ENCODE results near the gene IFTAP.

IFTAP gene

DNA sequence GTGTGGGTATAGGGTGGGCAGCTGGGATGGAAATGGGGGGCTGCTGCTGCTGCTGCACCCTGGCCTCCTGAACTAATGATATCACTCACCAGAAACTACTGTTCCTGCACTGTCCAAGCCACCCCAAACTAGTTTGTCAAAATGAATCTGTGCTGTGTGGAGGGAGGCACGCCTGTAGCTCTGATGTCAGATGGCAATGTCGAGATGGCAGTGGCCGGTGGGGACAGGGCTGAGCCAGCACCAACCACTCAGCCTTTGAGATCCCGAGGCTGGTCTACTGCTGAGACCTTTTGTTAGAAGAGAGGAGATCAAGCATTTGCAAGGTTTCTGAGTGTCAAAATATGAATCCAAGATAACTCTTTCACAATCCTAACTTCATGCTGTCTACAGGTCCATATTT is 25.2 kb upstream of the IFTAP start:
- H3K27me3 ChIP-seq (ENCODE audit: control insufficient read depth, insufficient read depth, low read length): peaks cover 10% of the 10 kb centered on the region; the same call in 1 of the 2 replicates
- H3K9me3 ChIP-seq (ENCODE audit: control insufficient read depth, insufficient read depth, low read depth, low read length): no peaks in the 10 kb centered on the region
- no peak overlapping the region for H3K27ac ChIP-seq (ENCODE audit: low read depth, low read length)
- H3K4me1 ChIP-seq (ENCODE audit: control insufficient read depth, insufficient read depth, low read length): peaks cover 5% of the 10 kb centered on the region; the same call in 1 of the 2 replicates
- no peak overlapping the region for H3K4me3 ChIP-seq (ENCODE audit: low read depth, low read length)
- no peak overlapping the region for H3K9ac ChIP-seq (ENCODE audit: low read length)
- H3K36me3 ChIP-seq (ENCODE audit: control insufficient read depth, insufficient read depth, low read length): no peaks in the 10 kb centered on the region

GRCh38 chr11:36574486-36574885 is 19.8 kb upstream of the IFTAP start:
- Histone ChIP-seq H3K9me3 (ENCODE audit: control insufficient read depth, insufficient read depth, low read depth, low read length) (no peaks in the 10 kb centered on the region), H3K9ac (ENCODE audit: low read length) (no peak overlapping the region), H3K27ac (ENCODE audit: low read depth, low read length) (no peak overlapping the region), H3K27me3 (ENCODE audit: control insufficient read depth, insufficient read depth, low read length) (no peaks in the 10 kb centered on the region; the same call in 1 of the 2 replicates), H3K4me1 (ENCODE audit: control insufficient read depth, insufficient read depth, low read length) (no peaks in the 10 kb centered on the region), H3K4me3 (ENCODE audit: low read depth, low read length) (no peak overlapping the region), H3K36me3 (ENCODE audit: control insufficient read depth, insufficient read depth, low read length) (no peaks in the 10 kb centered on the region)

- H3K27ac ChIP-seq (ENCODE audit: low read depth, low read length): no peak overlapping the region
- no peaks in the 10 kb centered on the region for H3K36me3 ChIP-seq (ENCODE audit: control insufficient read depth, insufficient read depth, low read length)
Observed at GRCh38 chr11:36577373-36577772, 16.9 kb upstream of the IFTAP start.

DNA sequence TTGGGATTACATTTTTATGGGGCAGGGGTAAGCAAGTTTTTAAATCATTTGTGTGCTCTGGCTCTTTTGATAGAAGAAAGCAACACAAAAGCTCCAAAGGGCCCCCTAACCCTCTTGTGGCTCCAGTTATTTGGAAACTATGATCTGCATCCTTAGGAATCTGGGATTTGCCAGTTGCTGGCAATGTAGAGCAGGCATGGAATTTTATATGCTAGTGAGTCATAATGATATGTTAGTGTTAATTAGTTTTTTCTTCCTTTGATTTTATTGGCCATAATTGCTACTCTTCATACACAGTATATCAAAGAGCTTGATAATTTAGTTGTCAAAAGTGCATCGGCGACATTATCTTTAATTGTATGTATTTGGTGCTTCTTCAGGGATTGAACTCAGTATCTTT is 16.4 kb upstream of the IFTAP start:
- Histone ChIP-seq H3K27me3 (ENCODE audit: control insufficient read depth, insufficient read depth, low read length) (no peaks in the 10 kb centered on the region; the same call in 1 of the 2 replicates), H3K9me3 (ENCODE audit: control insufficient read depth, insufficient read depth, low read depth, low read length) (peaks cover 23% of the 10 kb centered on the region), H3K4me1 (ENCODE audit: control insufficient read depth, insufficient read depth, low read length) (no peaks in the 10 kb centered on the region), H3K27ac (ENCODE audit: low read depth, low read length) (no peak overlapping the region), H3K4me3 (ENCODE audit: low read depth, low read length) (no peak overlapping the region), H3K9ac (ENCODE audit: low read length) (no peak overlapping the region), H3K36me3 (ENCODE audit: control insufficient read depth, insufficient read depth, low read length) (no peaks in the 10 kb centered on the region)

More at GRCh38 chr11:36577373-36577772, 16.9 kb upstream of the IFTAP start:
- no peak overlapping the region for H3K9ac ChIP-seq (ENCODE audit: low read length)
- H3K4me1 ChIP-seq (ENCODE audit: control insufficient read depth, insufficient read depth, low read length): no peaks in the 10 kb centered on the region
- H3K9me3 ChIP-seq (ENCODE audit: control insufficient read depth, insufficient read depth, low read depth, low read length): peaks cover 21% of the 10 kb centered on the region
- no peak overlapping the region for H3K4me3 ChIP-seq (ENCODE audit: low read depth, low read length)
- H3K27me3 ChIP-seq (ENCODE audit: control insufficient read depth, insufficient read depth, low read length): no peaks in the 10 kb centered on the region; the same call in 1 of the 2 replicates

GRCh38 chr11:36578458-36578857 is 15.8 kb upstream of the IFTAP start:
- Histone ChIP-seq H3K27me3 (ENCODE audit: control insufficient read depth, insufficient read depth, low read length) (peaks cover under 1% of the 10 kb centered on the region), H3K4me1 (ENCODE audit: control insufficient read depth, insufficient read depth, low read length) (no peaks in the 10 kb centered on the region), H3K9ac (ENCODE audit: low read length) (no peak overlapping the region), H3K36me3 (ENCODE audit: control insufficient read depth, insufficient read depth, low read length) (no peaks in the 10 kb centered on the region), H3K9me3 (ENCODE audit: control insufficient read depth, insufficient read depth, low read depth, low read length) (peaks cover 23% of the 10 kb centered on the region), H3K27ac (ENCODE audit: low read depth, low read length) (no peak overlapping the region), H3K4me3 (ENCODE audit: low read depth, low read length) (no peak overlapping the region)

GRCh38 chr11:36581536-36581935 is 12.8 kb upstream of the IFTAP start:
- H3K9ac ChIP-seq (ENCODE audit: low read length): no peak overlapping the region
- peaks cover 23% of the 10 kb centered on the region for H3K9me3 ChIP-seq (ENCODE audit: control insufficient read depth, insufficient read depth, low read depth, low read length)
- no peak overlapping the region for H3K4me3 ChIP-seq (ENCODE audit: low read depth, low read length)
- peaks cover 11% of the 10 kb centered on the region for H3K27me3 ChIP-seq (ENCODE audit: control insufficient read depth, insufficient read depth, low read length)
- H3K4me1 ChIP-seq (ENCODE audit: control insufficient read depth, insufficient read depth, low read length): no peaks in the 10 kb centered on the region
- no peaks in the 10 kb centered on the region for H3K36me3 ChIP-seq (ENCODE audit: control insufficient read depth, insufficient read depth, low read length)
- no peak overlapping the region for H3K27ac ChIP-seq (ENCODE audit: low read depth, low read length)

DNA sequence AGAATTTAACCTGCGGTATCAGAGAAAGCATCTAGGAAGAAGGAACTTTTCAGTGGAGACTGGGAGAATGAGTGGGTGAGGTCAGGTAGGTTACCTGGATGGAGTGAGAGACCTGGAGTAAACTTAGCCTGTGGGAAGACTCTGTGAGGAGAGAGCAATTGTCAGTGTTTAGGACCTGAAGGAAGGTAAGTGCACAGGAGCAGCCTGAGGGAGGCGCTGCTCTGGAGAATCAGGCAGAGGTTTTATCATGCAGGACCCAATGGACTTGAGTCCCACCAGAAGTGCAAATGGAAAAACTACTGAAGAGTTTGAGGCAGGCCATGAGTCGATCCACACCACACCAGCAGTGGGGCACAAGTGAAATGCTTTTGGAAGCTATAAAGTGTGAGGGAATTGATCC is 10.6 kb upstream of the IFTAP start:
- no peaks in the 10 kb centered on the region for H3K36me3 ChIP-seq (ENCODE audit: control insufficient read depth, insufficient read depth, low read length)
- H3K9ac ChIP-seq (ENCODE audit: low read length): no peak overlapping the region
- peaks cover 23% of the 10 kb centered on the region for H3K9me3 ChIP-seq (ENCODE audit: control insufficient read depth, insufficient read depth, low read depth, low read length)
- H3K27ac ChIP-seq (ENCODE audit: low read depth, low read length): no peak overlapping the region
- H3K4me3 ChIP-seq (ENCODE audit: low read depth, low read length): no peak overlapping the region
- H3K4me1 ChIP-seq (ENCODE audit: control insufficient read depth, insufficient read depth, low read length): no peaks in the 10 kb centered on the region
- H3K27me3 ChIP-seq (ENCODE audit: control insufficient read depth, insufficient read depth, low read length): peaks cover 29% of the 10 kb centered on the region

DNA sequence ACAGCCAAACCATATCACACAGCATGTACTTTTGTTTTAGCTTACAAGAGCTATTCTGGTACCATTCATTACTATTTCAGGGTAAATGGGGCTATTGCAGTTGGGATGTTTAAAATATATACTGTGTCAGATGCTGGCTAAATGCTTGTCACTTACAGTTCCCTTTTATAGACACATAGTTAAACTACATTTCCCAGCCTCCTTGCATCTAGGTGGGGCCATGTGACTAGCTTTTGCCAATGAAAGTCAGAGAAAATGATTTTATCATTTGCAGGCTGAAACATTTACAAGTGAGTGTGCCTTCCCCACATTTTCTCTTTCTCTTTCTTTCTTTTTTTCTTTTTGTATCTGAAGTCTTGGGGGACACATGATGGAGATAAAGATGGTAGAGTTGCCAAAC is 7.8 kb upstream of the IFTAP start:
- H3K27ac ChIP-seq (ENCODE audit: low read depth, low read length): no peak overlapping the region

DNA sequence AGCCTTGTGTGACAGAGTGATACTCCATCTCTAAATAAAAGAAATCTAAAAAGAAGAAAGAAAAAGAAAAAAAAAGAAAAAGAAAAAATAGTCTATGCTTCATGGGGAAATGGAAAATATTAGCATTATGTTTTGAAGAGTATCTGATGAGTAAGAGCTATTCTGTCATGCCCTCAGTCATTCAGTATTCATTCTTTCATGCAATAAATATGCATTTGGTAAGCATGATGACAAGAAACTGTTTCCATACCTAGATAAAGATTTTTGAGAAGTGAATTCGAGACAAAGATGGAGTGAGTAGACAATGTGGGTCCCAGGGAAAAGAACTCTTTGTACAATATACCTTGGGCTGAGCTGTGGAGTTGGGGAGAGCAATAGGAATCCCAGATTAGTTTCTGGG is 6.2 kb upstream of the IFTAP start:
- Histone ChIP-seq H3K9ac (ENCODE audit: low read length) (no peak overlapping the region), H3K27ac (ENCODE audit: low read depth, low read length) (no peak overlapping the region), H3K27me3 (ENCODE audit: control insufficient read depth, insufficient read depth, low read length) (peaks cover 63% of the 10 kb centered on the region), H3K9me3 (ENCODE audit: control insufficient read depth, insufficient read depth, low read depth, low read length) (no peaks in the 10 kb centered on the region), H3K36me3 (ENCODE audit: control insufficient read depth, insufficient read depth, low read length) (no peaks in the 10 kb centered on the region), H3K4me3 (ENCODE audit: low read depth, low read length) (no peak overlapping the region), H3K4me1 (ENCODE audit: control insufficient read depth, insufficient read depth, low read length) (no peaks in the 10 kb centered on the region)

More for the DNA sequence above, 7.8 kb upstream of the IFTAP start:
- Histone ChIP-seq H3K36me3 (ENCODE audit: control insufficient read depth, insufficient read depth, low read length) (no peaks in the 10 kb centered on the region), H3K9ac (ENCODE audit: low read length) (no peak overlapping the region), H3K4me1 (ENCODE audit: control insufficient read depth, insufficient read depth, low read length) (no peaks in the 10 kb centered on the region), H3K9me3 (ENCODE audit: control insufficient read depth, insufficient read depth, low read depth, low read length) (peaks cover 10% of the 10 kb centered on the region), H3K27me3 (ENCODE audit: control insufficient read depth, insufficient read depth, low read length) (peaks cover 57% of the 10 kb centered on the region), H3K4me3 (ENCODE audit: low read depth, low read length) (no peak overlapping the region)

- no peaks in the 10 kb centered on the region for H3K4me1 ChIP-seq (ENCODE audit: control insufficient read depth, insufficient read depth, low read length)
- peaks cover 57% of the 10 kb centered on the region for H3K27me3 ChIP-seq (ENCODE audit: control insufficient read depth, insufficient read depth, low read length)
- no peaks in the 10 kb centered on the region for H3K36me3 ChIP-seq (ENCODE audit: control insufficient read depth, insufficient read depth, low read length)
- no peak overlapping the region for H3K4me3 ChIP-seq (ENCODE audit: low read depth, low read length)
- no peak overlapping the region for H3K27ac ChIP-seq (ENCODE audit: low read depth, low read length)
- no peaks in the 10 kb centered on the region for H3K9me3 ChIP-seq (ENCODE audit: control insufficient read depth, insufficient read depth, low read depth, low read length)
- no peak overlapping the region for H3K9ac ChIP-seq (ENCODE audit: low read length)
Observed at GRCh38 chr11:36590513-36590912, 3.8 kb upstream of the IFTAP start.

DNA sequence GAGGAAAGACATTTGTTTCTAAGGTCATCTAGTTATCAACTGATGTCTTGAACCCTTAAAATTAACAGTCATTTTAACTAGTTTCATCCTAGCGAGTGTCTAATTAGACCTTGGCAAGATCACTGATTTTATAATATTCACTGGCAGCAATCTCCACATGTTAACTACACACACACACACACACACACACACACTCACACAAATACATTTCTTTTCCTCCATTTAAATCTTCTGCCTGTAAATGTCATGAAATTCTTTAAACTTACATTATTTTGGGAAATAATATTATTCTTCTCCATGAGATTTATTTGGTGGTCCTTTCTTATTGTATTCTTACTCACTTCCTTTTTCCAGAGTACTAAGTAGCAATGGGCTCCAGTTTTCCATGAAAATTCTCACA is 2.9 kb upstream of the IFTAP start:
- Histone ChIP-seq H3K4me3 (ENCODE audit: low read depth, low read length) (no peak overlapping the region), H3K36me3 (ENCODE audit: control insufficient read depth, insufficient read depth, low read length) (no peaks in the 10 kb centered on the region), H3K4me1 (ENCODE audit: control insufficient read depth, insufficient read depth, low read length) (no peaks in the 10 kb centered on the region), H3K27ac (ENCODE audit: low read depth, low read length) (no peak overlapping the region), H3K27me3 (ENCODE audit: control insufficient read depth, insufficient read depth, low read length) (peaks cover 54% of the 10 kb centered on the region), H3K9me3 (ENCODE audit: control insufficient read depth, insufficient read depth, low read depth, low read length) (no peaks in the 10 kb centered on the region), H3K9ac (ENCODE audit: low read length) (no peak overlapping the region)

DNA sequence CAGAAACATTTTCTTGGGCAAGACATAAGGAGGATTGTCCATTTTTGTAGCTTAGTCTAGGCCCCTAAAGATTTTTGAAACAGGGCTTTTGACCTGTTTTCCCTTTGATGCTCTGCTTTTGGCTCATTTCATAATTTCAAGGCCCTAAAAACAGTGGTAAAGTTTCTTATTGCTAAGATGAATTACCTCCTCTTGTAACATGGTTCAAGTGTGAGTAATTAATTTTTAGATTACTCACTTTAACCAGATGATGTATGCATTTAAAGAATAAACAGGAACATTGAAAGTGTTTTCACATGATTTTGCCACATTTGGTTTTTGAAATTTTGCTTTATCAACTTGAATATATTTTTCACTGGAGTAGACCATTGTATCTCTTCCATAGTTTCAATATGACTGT is 2.6 kb downstream of the IFTAP start:
- H3K4me1 ChIP-seq (ENCODE audit: control insufficient read depth, insufficient read depth, low read length): peaks cover 5% of the 10 kb centered on the region; the same call in 1 of the 2 replicates
- H3K27me3 ChIP-seq (ENCODE audit: control insufficient read depth, insufficient read depth, low read length): peaks cover 5% of the 10 kb centered on the region
- H3K36me3 ChIP-seq (ENCODE audit: control insufficient read depth, insufficient read depth, low read length): no peaks in the 10 kb centered on the region
- no peaks in the 10 kb centered on the region for H3K9me3 ChIP-seq (ENCODE audit: control insufficient read depth, insufficient read depth, low read depth, low read length)
- no peak overlapping the region for H3K4me3 ChIP-seq (ENCODE audit: low read depth, low read length)
- H3K27ac ChIP-seq (ENCODE audit: low read depth, low read length): no peak overlapping the region
- H3K9ac ChIP-seq (ENCODE audit: low read length): no peak overlapping the region

All from HUES6 (cell line).